HEK293 (cell line): ENCODE measurements around the gene ZNF143.

Source experiments
- ELK4 ChIP-seq: IDR thresholded peaks from 2 replicates; pipeline ENCODE4 v1.6.1; 2011; ENCODE audit warnings: mild to moderate bottlenecking, low read depth, low read length, borderline replicate concordance
- FEZF1 ChIP-seq: fragments of 450-650 bp; formaldehyde crosslinking; IDR thresholded peaks from 2 replicates; pipeline ENCODE4 v1.5.1; 2016; ENCODE audit warnings: missing biosample characterization, missing genetic modification characterization
- HOXC10 ChIP-seq: sonication (generic); formaldehyde crosslinking; IDR thresholded peaks from 2 replicates; pipeline ENCODE4 v1.8.1; 2023; ENCODE audit warnings: mild to moderate bottlenecking, missing genetic modification reagents
- HOXD13 ChIP-seq: sonication (generic); formaldehyde crosslinking; IDR thresholded peaks from 2 replicates; pipeline ENCODE4 v1.8.0; 2022; ENCODE audit warnings: missing genetic modification reagents, borderline replicate concordance
- KLF1 ChIP-seq: fragments of 450-650 bp; formaldehyde crosslinking; IDR thresholded peaks from 2 replicates; pipeline ENCODE4 v1.5.1; 2016; ENCODE audit warnings: missing biosample characterization, missing genetic modification characterization
- KLF10 ChIP-seq: fragments of 450-650 bp; IDR thresholded peaks from 2 replicates; pipeline ENCODE4 v1.5.1; 2018; ENCODE audit warnings: missing biosample characterization, mild to moderate bottlenecking, missing genetic modification characterization
- KLF16 ChIP-seq: fragments of 450-650 bp; formaldehyde crosslinking; IDR thresholded peaks from 2 replicates; pipeline ENCODE4 v1.5.1; 2017; ENCODE audit warnings: missing biosample characterization, missing genetic modification characterization
- KLF8 ChIP-seq: fragments of 450-650 bp; formaldehyde crosslinking; IDR thresholded peaks from 2 replicates; pipeline ENCODE4 v1.5.1; 2016; ENCODE audit warnings: missing biosample characterization, missing genetic modification characterization
- SP2 ChIP-seq: fragments of 450-650 bp; formaldehyde crosslinking; IDR thresholded peaks from 2 replicates; pipeline ENCODE4 v1.5.1; 2016; ENCODE audit warnings: missing biosample characterization, missing genetic modification characterization
- SP7 ChIP-seq: fragments of 450-650 bp; formaldehyde crosslinking; IDR thresholded peaks from 2 replicates; pipeline ENCODE4 v1.5.1; 2016; ENCODE audit warnings: missing biosample characterization, missing genetic modification characterization
- YY1 ChIP-seq: fragments of 450-650 bp; formaldehyde crosslinking; IDR thresholded peaks from 2 replicates; pipeline ENCODE4 v1.5.1; 2018; ENCODE audit warnings: missing biosample characterization, missing genetic modification characterization
- ZBTB1 ChIP-seq: fragments of 450-650 bp; formaldehyde crosslinking; IDR thresholded peaks from 2 replicates; pipeline ENCODE4 v1.5.1; 2016; ENCODE audit warnings: missing biosample characterization, missing genetic modification characterization
- ZBTB8A ChIP-seq: fragments of 450-650 bp; formaldehyde crosslinking; IDR thresholded peaks from 2 replicates; pipeline ENCODE4 v1.5.1; 2016; ENCODE audit warnings: missing biosample characterization, missing genetic modification characterization
- ZNF19 ChIP-seq: fragments of 450-650 bp; formaldehyde crosslinking; IDR thresholded peaks from 2 replicates; pipeline ENCODE4; 2016; ENCODE audit warnings: missing biosample characterization, missing genetic modification characterization, low read depth
- ZNF24 ChIP-seq: fragments of 450-650 bp; formaldehyde crosslinking; IDR thresholded peaks from 2 replicates; pipeline ENCODE4 v1.5.1; 2016; ENCODE audit warnings: missing biosample characterization, missing genetic modification characterization
- ZNF341 ChIP-seq: fragments of 450-650 bp; formaldehyde crosslinking; IDR thresholded peaks from 2 replicates; pipeline ENCODE4; 2016; ENCODE audit warnings: low read depth, missing biosample characterization, missing genetic modification characterization
- ZNF366 ChIP-seq: fragments of 450-650 bp; formaldehyde crosslinking; conservative IDR thresholded peaks from 2 replicates; pipeline ENCODE4 v1.5.1; 2016; ENCODE audit warnings: missing biosample characterization, missing genetic modification characterization
- ZNF394 ChIP-seq: fragments of 450-650 bp; formaldehyde crosslinking; IDR thresholded peaks from 2 replicates; pipeline ENCODE4 v1.5.1; 2016; ENCODE audit warnings: missing biosample characterization, missing genetic modification characterization, mild to moderate bottlenecking, moderate library complexity, borderline replicate concordance
- ZNF561 ChIP-seq: fragments of 450-650 bp; IDR thresholded peaks from 2 replicates; pipeline ENCODE4 v1.5.1; 2018; ENCODE audit warnings: missing biosample characterization, missing genetic modification characterization, borderline replicate concordance
- ZNF621 ChIP-seq: fragments of 450-650 bp; formaldehyde crosslinking; IDR thresholded peaks from 2 replicates; pipeline ENCODE4 v1.5.1; 2017; ENCODE audit warnings: missing biosample characterization, missing genetic modification characterization
- ZNF639 ChIP-seq: fragments of 450-650 bp; formaldehyde crosslinking; IDR thresholded peaks from 2 replicates; pipeline ENCODE4 v1.5.1; 2016; ENCODE audit warnings: missing biosample characterization, missing genetic modification characterization
- ZSCAN4 ChIP-seq: fragments of 450-650 bp; formaldehyde crosslinking; IDR thresholded peaks from 2 replicates; pipeline ENCODE4 v1.5.1; 2017; ENCODE audit warnings: missing biosample characterization, missing genetic modification characterization
- TF ChIP-seq, protein P1 (sequence below): fragments of 450-650 bp; formaldehyde crosslinking; IDR thresholded peaks from 2 replicates; pipeline ENCODE4 v1.5.1; 2016; ENCODE audit warnings: missing biosample characterization, missing genetic modification characterization
- TF ChIP-seq, protein P2 (sequence below): fragments of 450-650 bp; formaldehyde crosslinking; IDR thresholded peaks from 2 replicates; pipeline ENCODE4 v1.5.1; 2016; ENCODE audit warnings: missing biosample characterization, missing genetic modification characterization
- TF ChIP-seq, protein P3 (sequence below): fragments of 450-650 bp; formaldehyde crosslinking; IDR thresholded peaks from 2 replicates; pipeline ENCODE4 v1.5.1; 2016; ENCODE audit warnings: missing biosample characterization, missing genetic modification characterization
- TF ChIP-seq, protein P4 (sequence below): fragments of 450-650 bp; formaldehyde crosslinking; IDR thresholded peaks from 2 replicates; pipeline ENCODE4 v1.5.1; 2017; ENCODE audit warnings: missing biosample characterization, missing genetic modification characterization
- TF ChIP-seq, protein P5 (sequence below): fragments of 450-650 bp; formaldehyde crosslinking; IDR thresholded peaks from 2 replicates; pipeline ENCODE4 v1.5.1; 2016; ENCODE audit warnings: missing biosample characterization, missing genetic modification characterization

The ZNF143 gene

DNA sequence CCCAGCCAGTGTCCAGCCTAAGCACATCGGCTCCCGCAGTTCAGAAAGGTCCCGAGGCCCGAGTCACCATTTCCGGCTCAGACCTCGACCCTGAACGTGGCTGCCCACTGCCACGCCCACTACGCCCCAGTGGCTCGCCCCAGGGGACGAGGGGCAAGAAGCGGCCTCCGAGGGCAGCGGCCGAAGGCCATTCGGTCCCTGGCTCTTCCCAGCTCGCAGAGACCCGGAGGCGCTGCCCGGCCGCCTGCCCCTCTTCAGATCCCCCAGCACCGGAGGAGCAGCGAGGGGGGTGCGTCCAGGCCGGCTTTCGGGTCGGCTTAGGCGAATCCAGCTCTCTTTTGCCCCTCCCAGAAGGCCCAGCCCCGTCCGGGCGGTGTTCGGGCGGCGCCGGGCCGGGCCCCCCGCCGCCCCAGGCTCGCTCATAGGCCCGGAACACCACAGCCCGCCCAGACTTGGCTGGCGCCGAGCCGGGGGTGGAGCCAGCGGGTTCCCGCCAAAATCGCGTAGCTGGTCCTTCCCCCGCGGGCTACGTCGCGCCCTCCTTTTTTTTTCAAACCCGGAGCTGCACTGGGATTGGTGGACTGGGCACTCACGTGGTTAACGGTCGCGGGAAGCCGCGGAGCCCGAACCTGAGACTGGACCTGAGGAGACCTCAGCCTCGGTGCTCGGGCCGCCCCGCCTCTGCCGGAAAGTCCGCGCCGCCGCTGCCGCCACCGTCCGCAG lies 112.4 kb downstream of the ZNF143 start, which contains the start of gene WEE1 (continued):
- TF ChIP-seq, protein P1, sequence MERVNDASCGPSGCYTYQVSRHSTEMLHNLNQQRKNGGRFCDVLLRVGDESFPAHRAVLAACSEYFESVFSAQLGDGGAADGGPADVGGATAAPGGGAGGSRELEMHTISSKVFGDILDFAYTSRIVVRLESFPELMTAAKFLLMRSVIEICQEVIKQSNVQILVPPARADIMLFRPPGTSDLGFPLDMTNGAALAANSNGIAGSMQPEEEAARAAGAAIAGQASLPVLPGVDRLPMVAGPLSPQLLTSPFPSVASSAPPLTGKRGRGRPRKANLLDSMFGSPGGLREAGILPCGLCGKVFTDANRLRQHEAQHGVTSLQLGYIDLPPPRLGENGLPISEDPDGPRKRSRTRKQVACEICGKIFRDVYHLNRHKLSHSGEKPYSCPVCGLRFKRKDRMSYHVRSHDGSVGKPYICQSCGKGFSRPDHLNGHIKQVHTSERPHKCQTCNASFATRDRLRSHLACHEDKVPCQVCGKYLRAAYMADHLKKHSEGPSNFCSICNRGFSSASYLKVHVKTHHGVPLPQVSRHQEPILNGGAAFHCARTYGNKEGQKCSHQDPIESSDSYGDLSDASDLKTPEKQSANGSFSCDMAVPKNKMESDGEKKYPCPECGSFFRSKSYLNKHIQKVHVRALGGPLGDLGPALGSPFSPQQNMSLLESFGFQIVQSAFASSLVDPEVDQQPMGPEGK (tag by site-specific recombination): peak; percentile 99
- no peak for TF ChIP-seq ZSCAN4 (tag by site-specific recombination)
- TF ChIP-seq, protein P2, sequence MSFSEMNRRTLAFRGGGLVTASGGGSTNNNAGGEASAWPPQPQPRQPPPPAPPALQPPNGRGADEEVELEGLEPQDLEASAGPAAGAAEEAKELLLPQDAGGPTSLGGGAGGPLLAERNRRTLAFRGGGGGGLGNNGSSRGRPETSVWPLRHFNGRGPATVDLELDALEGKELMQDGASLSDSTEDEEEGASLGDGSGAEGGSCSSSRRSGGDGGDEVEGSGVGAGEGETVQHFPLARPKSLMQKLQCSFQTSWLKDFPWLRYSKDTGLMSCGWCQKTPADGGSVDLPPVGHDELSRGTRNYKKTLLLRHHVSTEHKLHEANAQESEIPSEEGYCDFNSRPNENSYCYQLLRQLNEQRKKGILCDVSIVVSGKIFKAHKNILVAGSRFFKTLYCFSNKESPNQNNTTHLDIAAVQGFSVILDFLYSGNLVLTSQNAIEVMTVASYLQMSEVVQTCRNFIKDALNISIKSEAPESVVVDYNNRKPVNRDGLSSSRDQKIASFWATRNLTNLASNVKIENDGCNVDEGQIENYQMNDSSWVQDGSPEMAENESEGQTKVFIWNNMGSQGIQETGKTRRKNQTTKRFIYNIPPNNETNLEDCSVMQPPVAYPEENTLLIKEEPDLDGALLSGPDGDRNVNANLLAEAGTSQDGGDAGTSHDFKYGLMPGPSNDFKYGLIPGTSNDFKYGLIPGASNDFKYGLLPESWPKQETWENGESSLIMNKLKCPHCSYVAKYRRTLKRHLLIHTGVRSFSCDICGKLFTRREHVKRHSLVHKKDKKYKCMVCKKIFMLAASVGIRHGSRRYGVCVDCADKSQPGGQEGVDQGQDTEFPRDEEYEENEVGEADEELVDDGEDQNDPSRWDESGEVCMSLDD: peak; percentile 44; the same call in 1 of the 2 replicates
- TF ChIP-seq, protein P3, sequence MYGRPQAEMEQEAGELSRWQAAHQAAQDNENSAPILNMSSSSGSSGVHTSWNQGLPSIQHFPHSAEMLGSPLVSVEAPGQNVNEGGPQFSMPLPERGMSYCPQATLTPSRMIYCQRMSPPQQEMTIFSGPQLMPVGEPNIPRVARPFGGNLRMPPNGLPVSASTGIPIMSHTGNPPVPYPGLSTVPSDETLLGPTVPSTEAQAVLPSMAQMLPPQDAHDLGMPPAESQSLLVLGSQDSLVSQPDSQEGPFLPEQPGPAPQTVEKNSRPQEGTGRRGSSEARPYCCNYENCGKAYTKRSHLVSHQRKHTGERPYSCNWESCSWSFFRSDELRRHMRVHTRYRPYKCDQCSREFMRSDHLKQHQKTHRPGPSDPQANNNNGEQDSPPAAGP (tag by site-specific recombination): peak; percentile 52; the same call in 1 of the 2 replicates
- TF ChIP-seq HOXC10 (CRISPR knock-in tag): 0 out of 2 replicates have a peak, but pooled peaks have one; percentile 25
- 0 out of 2 replicates have a peak, but pooled peaks have one; percentile 6 for TF ChIP-seq HOXD13 (CRISPR knock-in tag)
- TF ChIP-seq SP2 (tag by site-specific recombination): peak; percentile 79
- TF ChIP-seq ZNF341 (tag by site-specific recombination): peak; percentile 93
- TF ChIP-seq ZNF621 (tag by site-specific recombination): no peak
- TF ChIP-seq, protein P4, sequence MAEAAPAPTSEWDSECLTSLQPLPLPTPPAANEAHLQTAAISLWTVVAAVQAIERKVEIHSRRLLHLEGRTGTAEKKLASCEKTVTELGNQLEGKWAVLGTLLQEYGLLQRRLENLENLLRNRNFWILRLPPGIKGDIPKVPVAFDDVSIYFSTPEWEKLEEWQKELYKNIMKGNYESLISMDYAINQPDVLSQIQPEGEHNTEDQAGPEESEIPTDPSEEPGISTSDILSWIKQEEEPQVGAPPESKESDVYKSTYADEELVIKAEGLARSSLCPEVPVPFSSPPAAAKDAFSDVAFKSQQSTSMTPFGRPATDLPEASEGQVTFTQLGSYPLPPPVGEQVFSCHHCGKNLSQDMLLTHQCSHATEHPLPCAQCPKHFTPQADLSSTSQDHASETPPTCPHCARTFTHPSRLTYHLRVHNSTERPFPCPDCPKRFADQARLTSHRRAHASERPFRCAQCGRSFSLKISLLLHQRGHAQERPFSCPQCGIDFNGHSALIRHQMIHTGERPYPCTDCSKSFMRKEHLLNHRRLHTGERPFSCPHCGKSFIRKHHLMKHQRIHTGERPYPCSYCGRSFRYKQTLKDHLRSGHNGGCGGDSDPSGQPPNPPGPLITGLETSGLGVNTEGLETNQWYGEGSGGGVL (tag by site-specific recombination): peak; percentile 51; the same call in 1 of the 2 replicates
- peak; percentile 75 for TF ChIP-seq KLF16 (tag by site-specific recombination)
- TF ChIP-seq YY1: no peak
- TF ChIP-seq SP7 (tag by site-specific recombination): peak; percentile 65; the same call in 1 of the 2 replicates
- peak; percentile 87 for TF ChIP-seq KLF10 (tag by site-specific recombination)
- TF ChIP-seq ZNF366 (tag by site-specific recombination): peak; percentile 53
- TF ChIP-seq ZBTB8A (tag by site-specific recombination): peak; percentile 98
- TF ChIP-seq ZNF24 (tag by site-specific recombination): peak; percentile 38; the same call in 1 of the 2 replicates
- TF ChIP-seq KLF1 (tag by site-specific recombination): peak; percentile 82
- 0 out of 2 replicates have a peak, but pooled peaks have one; percentile 16 for TF ChIP-seq ELK4
- TF ChIP-seq, protein P5, sequence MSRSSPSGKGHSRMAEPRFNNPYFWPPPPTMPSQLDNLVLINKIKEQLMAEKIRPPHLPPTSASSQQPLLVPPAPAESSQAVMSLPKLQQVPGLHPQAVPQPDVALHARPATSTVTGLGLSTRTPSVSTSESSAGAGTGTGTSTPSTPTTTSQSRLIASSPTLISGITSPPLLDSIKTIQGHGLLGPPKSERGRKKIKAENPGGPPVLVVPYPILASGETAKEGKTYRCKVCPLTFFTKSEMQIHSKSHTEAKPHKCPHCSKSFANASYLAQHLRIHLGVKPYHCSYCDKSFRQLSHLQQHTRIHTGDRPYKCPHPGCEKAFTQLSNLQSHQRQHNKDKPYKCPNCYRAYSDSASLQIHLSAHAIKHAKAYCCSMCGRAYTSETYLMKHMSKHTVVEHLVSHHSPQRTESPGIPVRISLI: peak; percentile 87
- TF ChIP-seq ZNF394 (tag by site-specific recombination): peak; percentile 46; the same call in 1 of the 2 replicates
- no peak for TF ChIP-seq ZNF639 (tag by site-specific recombination)
- TF ChIP-seq ZNF19: no peak
- TF ChIP-seq ZBTB1 (tag by site-specific recombination): no peak
- TF ChIP-seq ZNF561 (tag by site-specific recombination): peak; percentile 28; the same call in 1 of the 2 replicates
- peak; percentile 96 for TF ChIP-seq KLF8
- no peak for TF ChIP-seq FEZF1
